NCI-H146 treated with DMSO at 0.1 percent for 48 hours (cell line): ENCODE results near the gene SPEM1.

ENCODE experiments used
- DNase-seq: peaks from one replicate; lab custom pipeline; 2025; ENCODE audit not compliant: unreplicated experiment; lab: John Stamatoyannopoulos, UW

The SPEM1 gene

GRCh38 chr17:7439462-7440112 lies 19.5 kb downstream of the SPEM1 start, which contains the start of gene FGF11:
Gene FGF11, plus strand, starts transcription at chr17:7439512. Its CDS starts 109 bp downstream, at chr17:7439621.
- DNase-seq: no peak

GRCh38 chr17:7440113-7440833 lies 20.1 kb downstream of the SPEM1 start:
- no peak for DNase-seq

GRCh38 chr17:7440834-7441195 lies 20.7 kb downstream of the SPEM1 start:
- DNase-seq: no peak

GRCh38 chr17:7441266-7441665 lies 21.1 kb downstream of the SPEM1 start:
- DNase-seq: no peak

- no peak for DNase-seq
These were observed 22.0 kb downstream of the SPEM1 start for GRCh38 chr17:7442142-7442541.

GRCh38 chr17:7443499-7444485 lies 23.7 kb downstream of the SPEM1 start:
- no peak for DNase-seq

- no peak for DNase-seq
These were observed 24.8 kb downstream of the SPEM1 start, which contains the start of gene CHRNB1 for GRCh38 chr17:7444682-7445618. Gene CHRNB1, plus strand, starts transcription at chr17:7445061. Its CDS starts 67 bp downstream, at chr17:7445128.

GRCh38 chr17:7445619-7445968 lies 25.5 kb downstream of the SPEM1 start:
- no peak for DNase-seq

GRCh38 chr17:7448461-7448860 lies 28.3 kb downstream of the SPEM1 start:
- DNase-seq: no peak

GRCh38 chr17:7459961-7460545 lies 39.9 kb downstream of the SPEM1 start:
- DNase-seq: no peak

- DNase-seq: no peak
These were observed 40.9 kb downstream of the SPEM1 start for GRCh38 chr17:7460850-7461660.

- DNase-seq: no peak
These were observed 42.6 kb downstream of the SPEM1 start for GRCh38 chr17:7462474-7463371.

GRCh38 chr17:7463372-7463846 lies 43.3 kb downstream of the SPEM1 start:
- DNase-seq: no peak

- DNase-seq: no peak
These were observed 44.0 kb downstream of the SPEM1 start for GRCh38 chr17:7464081-7464480.

GRCh38 chr17:7465597-7466275 lies 45.6 kb downstream of the SPEM1 start:
- DNase-seq: no peak

- DNase-seq: no peak
These were observed 46.2 kb downstream of the SPEM1 start for GRCh38 chr17:7466318-7466638.

GRCh38 chr17:7466639-7467341 lies 46.7 kb downstream of the SPEM1 start:
- no peak for DNase-seq
